GM19397 (cell line): ENCODE results near the gene KCTD12.

ENCODE experiments used
- ATAC-seq: cut with Tn5 transposase; IDR thresholded peaks from one replicate; pipeline ENCODE4 v1.9.1; 2021; ENCODE audit warnings: mild to moderate bottlenecking, moderate library complexity; ENCODE audit not compliant: unreplicated experiment

The KCTD12 gene

GRCh38 chr13:76861859-76862258 lies 24.3 kb downstream of the KCTD12 start:
- no peak for ATAC-seq

- ATAC-seq: no peak
Measured at GRCh38 chr13:76860706-76861105, 25.5 kb downstream of the KCTD12 start.

- no peak for ATAC-seq
Measured at GRCh38 chr13:76854894-76855293, 31.3 kb downstream of the KCTD12 start.

- no peak for ATAC-seq
Measured at GRCh38 chr13:76853921-76854608, 32.1 kb downstream of the KCTD12 start.

GRCh38 chr13:76853481-76853880 lies 32.7 kb downstream of the KCTD12 start:
- no peak for ATAC-seq

GRCh38 chr13:76852986-76853385 lies 33.2 kb downstream of the KCTD12 start:
- ATAC-seq: no peak

- no peak for ATAC-seq
Measured at GRCh38 chr13:76851961-76852360, 34.2 kb downstream of the KCTD12 start.

GRCh38 chr13:76849493-76849892 lies 36.7 kb downstream of the KCTD12 start:
- ATAC-seq: no peak

GRCh38 chr13:76848596-76848995 lies 37.6 kb downstream of the KCTD12 start:
- ATAC-seq: no peak

GRCh38 chr13:76846363-76846762 lies 39.8 kb downstream of the KCTD12 start:
- ATAC-seq: no peak

- ATAC-seq: no peak
Measured at GRCh38 chr13:76845865-76846264, 40.3 kb downstream of the KCTD12 start.

- no peak for ATAC-seq
Measured at GRCh38 chr13:76845367-76845766, 40.8 kb downstream of the KCTD12 start.

GRCh38 chr13:76837801-76838200 lies 48.4 kb downstream of the KCTD12 start:
- no peak for ATAC-seq

GRCh38 chr13:76836311-76836710 lies 49.9 kb downstream of the KCTD12 start:
- ATAC-seq: no peak

GRCh38 chr13:76833441-76833954 lies 52.7 kb downstream of the KCTD12 start:
- no peak for ATAC-seq

- ATAC-seq: no peak
Measured at GRCh38 chr13:76832258-76832988, 53.8 kb downstream of the KCTD12 start.

- no peak for ATAC-seq
Measured at GRCh38 chr13:76830805-76831204, 55.4 kb downstream of the KCTD12 start.
